GM19193 (cell line): ENCODE measurements around the gene SPINK4.

Experiments
- POLR2A ChIP-seq: IDR thresholded peaks from 4 replicates; pipeline ENCODE4 v1.6.1; 2011; ENCODE audit not compliant: insufficient read depth, insufficient read length; ENCODE audit errors: extremely low read depth

The SPINK4 gene

DNA sequence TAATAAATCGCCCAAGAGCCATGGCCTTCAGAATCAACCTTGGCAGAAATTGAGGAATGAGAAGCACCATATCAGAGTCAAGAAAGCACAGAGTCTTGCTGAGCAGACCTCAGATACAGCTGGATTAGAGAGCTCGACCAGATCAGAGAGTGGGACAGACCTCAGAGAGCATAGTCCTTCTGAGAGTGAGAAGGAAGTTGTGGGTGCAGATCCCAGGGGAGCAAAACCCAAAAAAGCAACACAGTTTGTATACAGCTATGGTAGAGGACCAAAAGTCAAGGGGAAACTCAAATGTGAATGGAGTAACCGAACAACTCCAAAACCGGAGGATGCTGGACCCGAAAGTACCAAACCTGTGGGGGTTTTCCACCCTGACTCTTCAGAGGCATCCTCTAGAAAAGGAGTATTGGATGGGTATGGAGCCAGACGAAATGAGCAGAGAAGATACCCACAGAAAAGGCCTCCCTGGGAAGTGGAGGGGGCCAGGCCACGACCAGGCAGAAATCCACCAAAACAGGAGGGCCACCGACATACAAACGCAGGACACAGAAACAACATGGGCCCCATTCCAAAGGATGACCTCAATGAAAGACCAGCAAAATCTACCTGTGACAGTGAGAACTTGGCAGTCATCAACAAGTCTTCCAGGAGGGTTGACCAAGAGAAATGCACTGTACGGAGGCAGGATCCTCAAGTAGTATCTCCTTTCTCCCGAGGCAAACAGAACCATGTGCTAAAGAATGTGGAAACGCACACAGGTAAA is 54.9 kb downstream of the SPINK4 start:
- no peak for TF ChIP-seq POLR2A

DNA sequence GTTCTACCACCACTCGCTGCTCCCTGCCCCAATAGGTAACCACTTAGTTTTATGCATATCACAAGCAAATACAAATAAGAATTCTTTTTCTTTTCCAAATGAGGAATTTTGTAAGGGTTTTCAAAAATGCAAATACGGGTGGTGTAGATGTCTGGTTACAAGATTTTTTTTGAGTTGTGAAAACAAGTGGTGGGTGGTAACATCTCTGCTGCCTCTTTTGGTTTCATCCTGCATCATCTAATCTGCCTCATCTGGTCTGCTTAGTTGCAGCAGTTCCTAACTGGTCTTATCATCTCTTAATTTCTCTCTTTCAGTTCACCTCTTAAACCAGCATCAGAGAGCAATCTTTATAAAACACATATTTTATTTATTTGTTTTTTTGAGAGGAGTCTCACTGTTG is 55.6 kb downstream of the SPINK4 start:
- TF ChIP-seq POLR2A, result no peak

DNA sequence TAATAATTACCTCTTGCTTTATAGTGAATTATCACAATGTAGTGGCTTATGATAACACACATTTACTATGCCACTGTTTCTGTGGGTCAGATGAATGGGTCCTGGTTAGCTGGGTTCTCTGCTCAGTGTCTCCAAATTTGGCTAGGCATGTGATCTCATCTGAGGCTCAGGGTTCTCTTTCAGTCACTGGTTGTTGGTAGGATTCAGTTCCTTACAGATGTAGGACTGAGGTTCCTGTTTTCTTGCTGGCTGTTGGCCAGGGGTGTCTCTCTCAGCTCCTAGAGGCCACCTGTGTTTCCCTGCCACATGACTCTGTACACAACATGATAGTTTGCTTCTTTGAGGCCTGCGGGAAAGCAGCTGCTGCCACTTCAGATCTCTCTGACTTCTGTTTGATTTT is 57.5 kb downstream of the SPINK4 start:
- TF ChIP-seq POLR2A, result no peak
